Measurements from ENCODE around the gene JAZF1. TPM values are rescaled to one million over a fixed set of nuclear protein-coding genes. Genes with fewer than 3 reads are reported as not detected.

JAZF1 gene
- polyA plus RNA-seq, 1 experiment, result 18.0 TPM

DNA sequence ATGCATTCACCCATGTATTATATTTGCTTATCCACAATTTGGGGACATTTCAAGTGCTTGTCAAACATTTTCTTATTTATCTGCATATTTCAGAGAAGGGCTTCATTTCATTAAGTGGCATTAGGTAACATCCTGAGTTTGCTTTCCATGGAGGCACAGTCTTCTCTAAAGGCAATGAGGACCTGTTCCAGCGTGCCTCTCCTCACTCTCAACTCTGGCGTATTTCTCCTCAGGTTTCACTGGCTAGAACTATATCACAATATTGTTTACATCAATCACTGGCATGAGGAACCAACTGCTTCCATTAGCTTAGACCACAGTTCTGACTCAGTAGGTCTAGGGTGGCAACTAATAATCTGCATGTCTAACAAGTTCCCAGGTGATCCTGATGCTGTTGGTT is 263.5 kb downstream of the JAZF1 start:
- Histone ChIP-seq H3K4me3 (ENCODE audit: low read depth, low read length) (no peak overlapping the region), H3K27ac (ENCODE audit: low read depth, low read length) (no peak overlapping the region), H3K27me3 (ENCODE audit: control insufficient read depth, insufficient read depth, low read length) (no peaks in the 10 kb centered on the region), H3K9me3 (ENCODE audit: control insufficient read depth, insufficient read depth, low read length) (no peaks in the 10 kb centered on the region)
- no peak for DNase-seq (ENCODE audit: low read depth, low spot score)
- TF ChIP-seq, protein P1, sequence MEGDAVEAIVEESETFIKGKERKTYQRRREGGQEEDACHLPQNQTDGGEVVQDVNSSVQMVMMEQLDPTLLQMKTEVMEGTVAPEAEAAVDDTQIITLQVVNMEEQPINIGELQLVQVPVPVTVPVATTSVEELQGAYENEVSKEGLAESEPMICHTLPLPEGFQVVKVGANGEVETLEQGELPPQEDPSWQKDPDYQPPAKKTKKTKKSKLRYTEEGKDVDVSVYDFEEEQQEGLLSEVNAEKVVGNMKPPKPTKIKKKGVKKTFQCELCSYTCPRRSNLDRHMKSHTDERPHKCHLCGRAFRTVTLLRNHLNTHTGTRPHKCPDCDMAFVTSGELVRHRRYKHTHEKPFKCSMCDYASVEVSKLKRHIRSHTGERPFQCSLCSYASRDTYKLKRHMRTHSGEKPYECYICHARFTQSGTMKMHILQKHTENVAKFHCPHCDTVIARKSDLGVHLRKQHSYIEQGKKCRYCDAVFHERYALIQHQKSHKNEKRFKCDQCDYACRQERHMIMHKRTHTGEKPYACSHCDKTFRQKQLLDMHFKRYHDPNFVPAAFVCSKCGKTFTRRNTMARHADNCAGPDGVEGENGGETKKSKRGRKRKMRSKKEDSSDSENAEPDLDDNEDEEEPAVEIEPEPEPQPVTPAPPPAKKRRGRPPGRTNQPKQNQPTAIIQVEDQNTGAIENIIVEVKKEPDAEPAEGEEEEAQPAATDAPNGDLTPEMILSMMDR (IDR thresholded peaks at IDR 0.05; ENCODE audit: low read depth, low read length), result no peak
- CTCF ChIA-PET, result interaction anchor here (1.2 to 6.3 kb wide), 3 partner anchors 103 to 722 kb away, joined by 3 to 68 read pairs (median 9); no protein-coding TSS in a partner anchor
- POLR2A ChIA-PET, result no interaction called here

DNA sequence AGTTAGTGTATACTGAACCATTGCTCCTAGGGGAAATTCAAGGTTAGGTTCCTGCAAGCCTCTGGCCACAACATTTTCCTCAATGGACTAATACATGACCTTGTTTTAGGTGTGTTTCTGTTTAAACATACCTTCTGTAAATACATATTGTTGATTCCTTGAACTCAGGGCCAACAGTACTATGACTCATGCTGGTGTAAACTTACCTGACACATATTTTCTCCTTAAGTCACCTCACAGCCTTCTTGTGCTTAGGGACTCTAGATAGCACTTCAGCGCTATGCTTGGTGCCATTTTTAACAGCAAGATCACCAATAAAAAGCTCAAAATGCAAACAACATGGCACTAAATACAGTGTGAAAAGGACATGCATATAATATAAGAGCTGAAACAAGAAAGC is 264.2 kb downstream of the JAZF1 start:
- H3K4me3 ChIP-seq (ENCODE audit: low read depth, low read length), result no peak overlapping the region
- H3K9me3 ChIP-seq (ENCODE audit: control insufficient read depth, insufficient read depth, low read length), result no peaks in the 10 kb centered on the region
- ChIA-PET POLR2A (no interaction called here), CTCF (interaction anchor here (1.5 to 2.6 kb wide), 2 partner anchors 177 to 720 kb away, joined by 5 to 9 read pairs; no protein-coding TSS in a partner anchor)
- no peaks in the 10 kb centered on the region for H3K27me3 ChIP-seq (ENCODE audit: control insufficient read depth, insufficient read depth, low read length)
- no peak for DNase-seq (ENCODE audit: low read depth, low spot score)
- TF ChIP-seq, protein P1 (IDR thresholded peaks at IDR 0.05; ENCODE audit: low read depth, low read length), result no peak
- no peak overlapping the region for H3K27ac ChIP-seq (ENCODE audit: low read depth, low read length)

DNA sequence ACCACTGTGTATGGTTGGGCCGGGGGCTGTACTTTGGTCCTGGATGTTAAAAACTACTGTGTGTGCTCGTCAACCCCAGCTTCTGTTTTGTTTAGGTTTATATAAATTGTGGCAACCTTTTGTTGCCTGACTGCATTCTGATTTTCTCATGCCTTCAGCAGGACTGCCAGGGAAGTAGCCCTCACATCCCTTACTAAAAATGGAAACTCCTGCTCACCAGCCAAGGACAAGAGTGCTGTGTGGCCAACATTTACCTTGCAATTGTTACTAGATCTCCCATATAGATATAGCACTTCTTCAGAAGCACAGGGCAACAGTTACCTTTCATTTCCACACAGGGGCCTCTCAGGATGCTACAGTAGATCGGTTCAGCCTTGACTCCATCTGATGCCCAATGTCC is 266.2 kb downstream of the JAZF1 start:
- POLR2A ChIA-PET, result no interaction called here
- CTCF ChIA-PET, result interaction anchor here (0.5 to 1.1 kb wide), 2 partner anchors 180 to 205 kb away, joined by 3 read pairs; no protein-coding TSS in a partner anchor

DNA sequence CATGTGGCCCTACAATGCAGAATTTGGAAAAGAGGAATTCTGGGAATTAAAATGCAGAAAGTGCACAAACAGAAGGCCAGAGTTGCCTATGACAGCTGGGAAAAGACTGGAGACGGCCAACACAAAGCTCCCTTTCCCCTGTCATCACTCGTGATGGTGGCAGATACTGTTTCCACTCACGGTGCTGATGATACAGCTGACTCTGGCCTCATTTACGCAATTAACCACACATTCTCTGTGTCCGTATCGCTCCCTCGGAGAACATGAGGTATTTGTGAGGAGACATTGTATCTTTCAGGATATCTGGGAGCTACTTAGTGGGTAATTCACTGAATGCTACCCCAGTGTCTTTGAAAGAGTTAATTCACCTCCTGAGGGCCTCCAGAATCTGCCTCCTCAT is 267.8 kb downstream of the JAZF1 start:
- Histone ChIP-seq H3K27ac (ENCODE audit: low read depth, low read length) (no peak overlapping the region), H3K4me3 (ENCODE audit: low read depth, low read length) (no peak overlapping the region), H3K27me3 (ENCODE audit: control insufficient read depth, insufficient read depth, low read length) (no peaks in the 10 kb centered on the region), H3K9me3 (ENCODE audit: control insufficient read depth, insufficient read depth, low read length) (no peaks in the 10 kb centered on the region)
- TF ChIP-seq, protein P1 (IDR thresholded peaks at IDR 0.05; ENCODE audit: low read depth, low read length), result no peak
- ChIA-PET CTCF (interaction anchor here (0.5 to 2.7 kb wide), 2 partner anchors 9 to 717 kb away, joined by 3 to 10 read pairs; no protein-coding TSS in a partner anchor), POLR2A (no interaction called here)
- no peak for DNase-seq (ENCODE audit: low read depth, low spot score)

More for the DNA sequence above, 266.2 kb downstream of the JAZF1 start:
- TF ChIP-seq, protein P1 (IDR thresholded peaks at IDR 0.05; ENCODE audit: low read depth, low read length), result no peak
- no peaks in the 10 kb centered on the region for H3K9me3 ChIP-seq (ENCODE audit: control insufficient read depth, insufficient read depth, low read length)
- DNase-seq (ENCODE audit: low read depth, low spot score), result no peak
- no peak overlapping the region for H3K4me3 ChIP-seq (ENCODE audit: low read depth, low read length)
- H3K27me3 ChIP-seq (ENCODE audit: control insufficient read depth, insufficient read depth, low read length), result no peaks in the 10 kb centered on the region
- H3K27ac ChIP-seq (ENCODE audit: low read depth, low read length), result no peak overlapping the region

DNA sequence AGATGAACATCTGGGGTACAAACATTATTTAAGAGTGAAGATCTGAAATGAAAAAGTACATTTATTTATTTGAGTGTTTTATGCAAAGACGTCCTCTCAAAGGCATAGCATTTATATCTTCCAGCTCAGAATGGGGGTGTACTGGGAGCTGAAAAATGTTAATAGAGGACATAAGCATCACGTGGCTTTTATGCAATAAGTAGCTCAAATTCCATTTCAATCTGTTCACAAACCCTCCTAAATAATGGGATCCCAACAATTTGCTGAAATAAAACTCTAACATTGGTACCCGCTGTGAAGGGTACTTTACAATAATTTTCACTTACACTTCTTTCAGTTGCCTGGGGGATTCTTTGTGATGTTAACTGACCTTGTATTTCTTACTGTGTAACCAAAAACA is 268.7 kb downstream of the JAZF1 start:
- H3K4me3 ChIP-seq (ENCODE audit: low read depth, low read length), result no peak overlapping the region
- CTCF ChIA-PET, result interaction anchor here (0.9 to 2.7 kb wide), 2 partner anchors 9 to 716 kb away, joined by 6 to 10 read pairs; no protein-coding TSS in a partner anchor
- no peak for DNase-seq (ENCODE audit: low read depth, low spot score)
- no peaks in the 10 kb centered on the region for H3K27me3 ChIP-seq (ENCODE audit: control insufficient read depth, insufficient read depth, low read length)
- POLR2A ChIA-PET, result no interaction called here
- TF ChIP-seq, protein P1 (IDR thresholded peaks at IDR 0.05; ENCODE audit: low read depth, low read length), result no peak
- H3K9me3 ChIP-seq (ENCODE audit: control insufficient read depth, insufficient read depth, low read length), result no peaks in the 10 kb centered on the region
- no peak overlapping the region for H3K27ac ChIP-seq (ENCODE audit: low read depth, low read length)

Data from AG04450 (cell line).